Measurements from ENCODE around the gene CD96. TPM values are rescaled to one million over a fixed set of nuclear protein-coding genes. Genes with fewer than 3 reads are reported as not detected.
A peak's percentile ranks its signal among the peaks of the same experiment; 100 is the strongest.

The CD96 gene
- total RNA-seq, 2 experiments from 2014 or later, result 37.9 to 39.0 TPM

- Mint-ChIP-seq H3K27me3 (no peaks in the 10 kb centered on the region), H3K4me1 (ENCODE audit: low read depth) (peaks cover 84% of the 10 kb centered on the region), H3K4me3 (no peak overlapping the region), H3K9me3 (peaks cover 10% of the 10 kb centered on the region), H3K36me3 (peaks cover 85% of the 10 kb centered on the region), H3K27ac (peak overlapping the region; percentile 82)
- CTCF ChIA-PET, result interaction anchor here (1.2 to 4.5 kb wide), 2 partner anchors 34 to 109 kb away, joined by 4 to 128 read pairs; no protein-coding TSS in a partner anchor
- no peak for DNase-seq
- POLR2A ChIA-PET, result interaction anchor here (1.6 kb wide), 1 partner anchor 13 kb away, joined by 4 read pairs; the partner anchor contains the start of gene ZBED2
- intact Hi-C loops (cut with micrococcal nuclease), result loop anchor here (1.0 kb wide), 1 partner anchor 14 kb away; the partner anchor contains the start of gene ZBED2
Observed at GRCh38 chr3:111581403-111582119, 39.6 kb downstream of the CD96 start.

- no peak overlapping the region for H3K4me3 Mint-ChIP-seq
Observed at GRCh38 chr3:111582120-111582474, 40.1 kb downstream of the CD96 start.

DNA sequence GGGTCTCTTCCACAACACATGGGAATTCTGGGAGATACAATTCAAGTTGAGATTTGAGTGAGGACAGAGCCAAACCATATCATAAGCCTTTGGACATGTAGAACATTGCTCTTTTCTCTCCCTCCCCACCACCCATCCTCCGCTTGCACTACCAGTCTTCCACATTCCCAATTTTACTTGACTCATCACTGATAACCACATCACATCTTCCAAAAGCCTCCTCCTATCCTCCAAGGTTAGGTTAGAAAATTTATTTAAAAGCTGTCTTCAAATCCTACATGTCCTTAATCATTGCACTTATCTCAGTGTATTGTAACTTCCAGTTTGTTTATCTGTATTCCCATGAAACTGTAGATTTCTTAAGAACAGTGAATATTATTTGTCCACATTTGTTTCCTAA lies 42.7 kb downstream of the CD96 start:
- DNase-seq, result no peak
- ChIA-PET CTCF (interaction anchor here (1.8 kb wide), 1 partner anchor 32 kb away, joined by 7 read pairs; no protein-coding TSS in a partner anchor), POLR2A (no interaction called here)
- peaks cover 79% of the 10 kb centered on the region for H3K4me1 Mint-ChIP-seq (ENCODE audit: low read depth)
- H3K36me3 Mint-ChIP-seq, result peaks cover 84% of the 10 kb centered on the region
- no peaks in the 10 kb centered on the region for H3K27me3 Mint-ChIP-seq
- intact Hi-C loops (cut with micrococcal nuclease), result no loop called here
- peaks cover 14% of the 10 kb centered on the region for H3K9me3 Mint-ChIP-seq
- no peak overlapping the region for H3K4me3 Mint-ChIP-seq
- no peak overlapping the region for H3K27ac Mint-ChIP-seq

More at GRCh38 chr3:111582120-111582474, 40.1 kb downstream of the CD96 start:
- DNase-seq, result no peak
- H3K4me1 Mint-ChIP-seq (ENCODE audit: low read depth), result peaks cover 84% of the 10 kb centered on the region
- no peaks in the 10 kb centered on the region for H3K27me3 Mint-ChIP-seq
- ChIA-PET POLR2A (interaction anchor here (1.6 kb wide), 1 partner anchor 13 kb away, joined by 4 read pairs; the partner anchor contains the start of gene ZBED2), CTCF (interaction anchor here (1.2 kb wide), 1 partner anchor 109 kb away, joined by 4 read pairs; no protein-coding TSS in a partner anchor)
- H3K36me3 Mint-ChIP-seq, result peaks cover 85% of the 10 kb centered on the region
- H3K9me3 Mint-ChIP-seq, result peaks cover 14% of the 10 kb centered on the region
- intact Hi-C loops (cut with micrococcal nuclease), result loop anchor here (1.0 kb wide), 1 partner anchor 13 kb away; the partner anchor contains the start of gene ZBED2
- peak overlapping the region; percentile 82 for H3K27ac Mint-ChIP-seq

- Mint-ChIP-seq H3K27me3 (no peaks in the 10 kb centered on the region), H3K9me3 (peaks cover 14% of the 10 kb centered on the region), H3K4me1 (ENCODE audit: low read depth) (peaks cover 79% of the 10 kb centered on the region), H3K27ac (no peak overlapping the region), H3K4me3 (no peak overlapping the region), H3K36me3 (peaks cover 84% of the 10 kb centered on the region)
- ChIA-PET CTCF (interaction anchor here (1.8 kb wide), 1 partner anchor 31 kb away, joined by 7 read pairs; no protein-coding TSS in a partner anchor), POLR2A (interaction anchor here (1.4 kb wide), 1 partner anchor 37 kb away, joined by 3 read pairs; no protein-coding TSS in a partner anchor)
- no peak for DNase-seq
- intact Hi-C loops (cut with micrococcal nuclease), result no loop called here
Observed at GRCh38 chr3:111585217-111585616, 43.2 kb downstream of the CD96 start.

DNA sequence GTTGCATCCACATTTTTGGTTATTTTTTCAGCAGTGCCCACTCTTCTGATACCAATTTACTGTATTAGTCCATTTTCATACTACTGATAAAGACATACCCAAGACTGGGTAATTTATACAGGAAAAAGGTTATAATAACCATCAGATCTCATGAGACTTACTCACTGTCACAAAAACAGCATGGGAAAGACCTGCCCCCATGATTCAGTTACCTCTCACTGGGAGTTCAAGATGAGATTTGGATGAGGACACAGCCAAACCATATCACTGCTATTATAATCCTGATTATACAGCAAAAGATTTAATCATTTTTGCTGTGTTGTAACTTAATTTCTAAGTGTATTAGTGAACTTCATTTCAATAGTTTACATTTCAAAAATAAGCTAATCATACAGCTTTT lies 46.5 kb downstream of the CD96 start:
- POLR2A ChIA-PET, result interaction anchor here (1.6 to 7.6 kb wide), 4 partner anchors 8 to 28 kb away, joined by 5 to 161 read pairs (median 14); no protein-coding TSS in a partner anchor
- Mint-ChIP-seq H3K36me3 (peaks cover 83% of the 10 kb centered on the region), H3K4me1 (ENCODE audit: low read depth) (peaks cover 62% of the 10 kb centered on the region), H3K27me3 (no peaks in the 10 kb centered on the region), H3K4me3 (peak overlapping the region; percentile 25), H3K9me3 (peaks cover 12% of the 10 kb centered on the region), H3K27ac (peak overlapping the region; percentile 26)
- no peak for DNase-seq
- intact Hi-C loops (cut with micrococcal nuclease), result no loop called here
- CTCF ChIA-PET, result interaction anchor here (1.8 to 3.8 kb wide), 3 partner anchors 10 to 29 kb away, joined by 7 to 40 read pairs (median 22); no protein-coding TSS in a partner anchor

DNA sequence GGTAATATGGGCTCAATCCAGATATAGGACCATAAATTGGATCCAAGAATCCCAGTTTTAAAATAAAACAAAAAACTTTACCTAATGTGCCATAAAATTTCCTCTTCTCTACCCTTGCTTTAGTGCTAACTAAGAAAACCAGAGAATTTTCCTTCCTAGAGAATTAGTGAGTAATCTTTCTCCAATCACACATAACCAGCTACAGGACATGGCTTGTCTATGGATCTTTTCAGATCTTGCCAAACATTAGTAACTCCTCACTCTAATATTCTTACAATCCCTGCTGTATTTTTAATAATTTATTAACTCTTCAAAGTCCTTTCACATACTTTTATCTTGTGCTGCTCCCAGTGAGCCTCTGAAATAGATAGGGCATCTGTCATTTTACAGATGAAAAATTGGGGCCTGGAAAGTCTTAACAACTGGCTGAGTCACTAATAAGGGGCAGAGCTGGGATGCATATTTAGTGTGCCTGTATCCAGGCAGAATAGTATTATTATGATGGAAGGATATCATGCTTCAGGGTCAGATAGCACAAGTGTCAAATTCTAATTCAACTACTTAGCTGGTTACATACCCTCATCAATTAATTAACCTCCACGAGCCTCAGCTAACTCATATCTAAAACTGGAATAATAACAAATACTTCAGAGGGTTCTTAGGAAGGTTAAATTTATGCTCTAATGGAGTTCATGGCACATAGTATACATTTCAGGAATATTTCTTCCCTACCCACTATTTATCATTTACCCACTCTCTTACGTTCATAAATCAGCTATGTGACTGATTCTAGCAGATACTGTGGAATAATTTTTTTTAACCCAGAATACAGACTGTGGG lies 47.5 kb downstream of the CD96 start:
- DNase-seq, result no peak
- H3K27me3 Mint-ChIP-seq, result no peaks in the 10 kb centered on the region
- H3K4me3 Mint-ChIP-seq, result peak overlapping the region; percentile 86
- peak overlapping the region; percentile 97 for H3K27ac Mint-ChIP-seq
- H3K4me1 Mint-ChIP-seq (ENCODE audit: low read depth), result peaks cover 55% of the 10 kb centered on the region
- H3K36me3 Mint-ChIP-seq, result peaks cover 85% of the 10 kb centered on the region
- ChIA-PET POLR2A (interaction anchor here (0.6 to 7.6 kb wide), 10 partner anchors 9 to 42 kb away, joined by 3 to 161 read pairs (median 13); no protein-coding TSS in a partner anchor), CTCF (interaction anchor here (0.8 to 3.8 kb wide), 8 partner anchors 11 to 424 kb away, joined by 3 to 40 read pairs (median 4); no protein-coding TSS in a partner anchor)
- intact Hi-C loops (cut with micrococcal nuclease), result no loop called here
- H3K9me3 Mint-ChIP-seq, result peaks cover 8% of the 10 kb centered on the region

- ChIA-PET CTCF (interaction anchor here (0.8 to 3.8 kb wide), 8 partner anchors 11 to 423 kb away, joined by 3 to 40 read pairs (median 4); no protein-coding TSS in a partner anchor), POLR2A (interaction anchor here (1.2 to 7.6 kb wide), 9 partner anchors 10 to 42 kb away, joined by 4 to 161 read pairs (median 15); no protein-coding TSS in a partner anchor)
- Mint-ChIP-seq H3K36me3 (peaks cover 86% of the 10 kb centered on the region), H3K9me3 (peaks cover 8% of the 10 kb centered on the region), H3K27ac (peak overlapping the region; percentile 97), H3K4me3 (peak overlapping the region; percentile 86), H3K4me1 (ENCODE audit: low read depth) (peaks cover 52% of the 10 kb centered on the region), H3K27me3 (peaks cover 1% of the 10 kb centered on the region)
- no peak for DNase-seq
- intact Hi-C loops (cut with micrococcal nuclease), result no loop called here
Observed at GRCh38 chr3:111590143-111590491, 48.1 kb downstream of the CD96 start.

GRCh38 chr3:111591555-111591954 lies 49.6 kb downstream of the CD96 start:
- Mint-ChIP-seq H3K4me3 (peak overlapping the region; percentile 86), H3K36me3 (peaks cover 80% of the 10 kb centered on the region), H3K27me3 (peaks cover 2% of the 10 kb centered on the region), H3K4me1 (ENCODE audit: low read depth) (peaks cover 57% of the 10 kb centered on the region), H3K27ac (peak overlapping the region; percentile 97), H3K9me3 (peaks cover 4% of the 10 kb centered on the region)
- DNase-seq, result no peak
- intact Hi-C loops (cut with micrococcal nuclease), result loop anchor here (1.0 kb wide), 1 partner anchor 13 kb away; no protein-coding TSS in a partner anchor
- ChIA-PET CTCF (interaction anchor here (1.1 to 3.8 kb wide), 3 partner anchors 13 to 51 kb away, joined by 3 to 40 read pairs (median 4); no protein-coding TSS in a partner anchor), POLR2A (interaction anchor here (1.2 to 7.6 kb wide), 9 partner anchors 12 to 387 kb away, joined by 4 to 161 read pairs (median 15); partner anchors contain the start of gene ABHD10)

- Mint-ChIP-seq H3K27ac (peak overlapping the region; percentile 97), H3K9me3 (no peaks in the 10 kb centered on the region), H3K36me3 (peaks cover 75% of the 10 kb centered on the region), H3K27me3 (peaks cover 2% of the 10 kb centered on the region), H3K4me1 (ENCODE audit: low read depth) (peaks cover 57% of the 10 kb centered on the region), H3K4me3 (peak overlapping the region; percentile 86)
- DNase-seq, result no peak
- intact Hi-C loops (cut with micrococcal nuclease), result no loop called here
- ChIA-PET POLR2A (interaction anchor here (1.2 to 7.6 kb wide), 9 partner anchors 12 to 387 kb away, joined by 4 to 161 read pairs (median 19); partner anchors contain the start of gene ABHD10), CTCF (interaction anchor here (1.2 to 3.8 kb wide), 3 partner anchors 14 to 25 kb away, joined by 4 to 40 read pairs (median 7); no protein-coding TSS in a partner anchor)
Observed at GRCh38 chr3:111592143-111592542, 50.1 kb downstream of the CD96 start.

- H3K4me1 Mint-ChIP-seq (ENCODE audit: low read depth), result peaks cover 55% of the 10 kb centered on the region
- CTCF ChIA-PET, result interaction anchor here (0.7 to 3.3 kb wide), 10 partner anchors 12 to 99 kb away, joined by 3 to 80 read pairs (median 6); no protein-coding TSS in a partner anchor
- no peaks in the 10 kb centered on the region for H3K9me3 Mint-ChIP-seq
- peaks cover 68% of the 10 kb centered on the region for H3K36me3 Mint-ChIP-seq
- H3K27me3 Mint-ChIP-seq, result peaks cover 2% of the 10 kb centered on the region
- H3K4me3 Mint-ChIP-seq, result peak overlapping the region; percentile 86
- intact Hi-C loops (cut with micrococcal nuclease), result no loop called here
- peak overlapping the region; percentile 97 for H3K27ac Mint-ChIP-seq
- DNase-seq, result no peak
- POLR2A ChIA-PET, result interaction anchor here (1.5 to 7.6 kb wide), 6 partner anchors 11 to 47 kb away, joined by 6 to 161 read pairs (median 72); no protein-coding TSS in a partner anchor
Observed at GRCh38 chr3:111592936-111593335, 50.9 kb downstream of the CD96 start.

DNA sequence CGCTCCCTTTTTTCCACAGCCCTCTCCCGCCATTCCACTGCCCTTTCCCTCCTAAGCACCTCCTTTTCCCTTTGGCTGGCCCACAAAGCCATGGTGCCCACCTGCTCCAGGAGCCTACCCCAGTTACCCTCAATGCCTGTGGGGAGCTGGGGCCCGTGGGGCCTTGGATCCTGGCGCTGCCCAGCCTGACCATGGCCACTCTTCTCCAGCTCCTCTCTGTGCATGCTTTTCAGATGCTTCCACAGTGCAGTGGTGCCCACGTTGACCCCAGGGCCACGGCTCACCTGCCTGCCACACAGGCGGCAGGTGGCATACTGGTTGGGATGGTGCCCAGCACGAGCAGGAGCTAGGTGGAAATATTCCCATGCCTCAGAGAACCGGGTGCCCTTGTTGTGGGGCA lies 51.7 kb downstream of the CD96 start:
- Mint-ChIP-seq H3K4me3 (peak overlapping the region; percentile 86), H3K36me3 (peaks cover 68% of the 10 kb centered on the region), H3K4me1 (ENCODE audit: low read depth) (peaks cover 57% of the 10 kb centered on the region), H3K27ac (peak overlapping the region; percentile 97), H3K9me3 (no peaks in the 10 kb centered on the region), H3K27me3 (peaks cover 2% of the 10 kb centered on the region)
- POLR2A ChIA-PET, result interaction anchor here (0.7 to 7.6 kb wide), 8 partner anchors 10 to 386 kb away, joined by 3 to 161 read pairs (median 54); no protein-coding TSS in a partner anchor
- CTCF ChIA-PET, result interaction anchor here (0.8 to 3.3 kb wide), 11 partner anchors 11 to 53 kb away, joined by 3 to 80 read pairs (median 7); no protein-coding TSS in a partner anchor
- intact Hi-C loops (cut with micrococcal nuclease), result no loop called here
- no peak for DNase-seq
